Trophoblast cell (in vitro differentiated cells and primary cell): Measurements from ENCODE around the gene DCAF5.
"Not testable (repeated sequence)": the region's sequence is repeated elsewhere in the genome, so short reads cannot be mapped to it uniquely, and the experiment has no call there.

Experiments
- DNase-seq, 2 donors: peaks; one replicate each; pipeline ENCODE4 v3.0.0-alpha.2; 2016
- H2AFZ ChIP-seq: 2 replicates; pipeline ENCODE4 v1.6.1; 2013; ENCODE audit warnings: low read length, moderate library complexity, mild to moderate bottlenecking; ENCODE audit not compliant: insufficient read depth, poor library complexity
- H2AK5ac ChIP-seq: 2 replicates; pipeline ENCODE4 v1.6.1; 2013; ENCODE audit warnings: mild to moderate bottlenecking, low read length
- H2BK120ac ChIP-seq: 2 replicates; pipeline ENCODE4 v1.6.1; 2013; ENCODE audit warnings: low read length, mild to moderate bottlenecking, moderate library complexity; ENCODE audit not compliant: insufficient read depth, poor library complexity
- H2BK12ac ChIP-seq: 2 replicates; pipeline ENCODE4 v1.6.1; 2013; ENCODE audit warnings: mild to moderate bottlenecking, low read length, moderate library complexity
- H2BK5ac ChIP-seq: 2 replicates; pipeline ENCODE4 v1.6.1; 2013; ENCODE audit warnings: low read length, low read depth, moderate library complexity, mild to moderate bottlenecking; ENCODE audit not compliant: poor library complexity
- H3K14ac ChIP-seq: 2 replicates; pipeline ENCODE4 v1.6.1; 2013; ENCODE audit warnings: mild to moderate bottlenecking, low read length
- H3K18ac ChIP-seq: 2 replicates; pipeline ENCODE4 v1.6.1; 2013; ENCODE audit warnings: mild to moderate bottlenecking, low read length
- H3K23ac ChIP-seq: 2 replicates; pipeline ENCODE4 v1.6.1; 2013; ENCODE audit warnings: low read length
- H3K27ac ChIP-seq: 2 replicates; pipeline ENCODE4 v1.5.1; 2013; ENCODE audit warnings: low read depth, mild to moderate bottlenecking, inconsistent platforms, low read length, moderate library complexity
- H3K27me3 ChIP-seq: 2 replicates; pipeline ENCODE4 v1.6.1; 2013; ENCODE audit warnings: inconsistent platforms, mild to moderate bottlenecking, low read length, moderate library complexity; ENCODE audit not compliant: insufficient read depth
- H3K36me3 ChIP-seq, 2 experiments: 1 replicate in 1 of 2; 2 replicates in 1 of 2; pipeline ENCODE4 v1.6.1; 2013; ENCODE audit warnings: low read length in 2 of 2, mild to moderate bottlenecking in 2 of 2, moderate library complexity in 1 of 2; ENCODE audit not compliant: insufficient read depth in 2 of 2, control insufficient read depth in 1 of 2
- H3K4ac ChIP-seq: 2 replicates; pipeline ENCODE4 v1.6.1; 2013; ENCODE audit warnings: low read depth, mild to moderate bottlenecking, low read length, moderate library complexity
- H3K4me1 ChIP-seq, 2 experiments: 1 replicate in 1 of 2; 2 replicates in 1 of 2; pipeline ENCODE4 v1.6.1; 2013; ENCODE audit warnings: low read length in 2 of 2, mild to moderate bottlenecking in 2 of 2, moderate library complexity in 1 of 2; ENCODE audit not compliant: insufficient read depth in 2 of 2, control insufficient read depth in 1 of 2
- H3K4me2 ChIP-seq: 2 replicates; pipeline ENCODE4 v1.6.1; 2013; ENCODE audit warnings: inconsistent platforms, mild to moderate bottlenecking, low read length, moderate library complexity
- H3K4me3 ChIP-seq: 2 replicates; pipeline ENCODE4 v1.5.1; 2013; ENCODE audit warnings: mild to moderate bottlenecking, low read depth, low read length, inconsistent platforms
- H3K79me1 ChIP-seq: one replicate; pipeline ENCODE4 v1.6.1; 2013; ENCODE audit warnings: low read length
- H3K79me2 ChIP-seq: 2 replicates; pipeline ENCODE4 v1.6.1; 2013; ENCODE audit warnings: low read length, mild to moderate bottlenecking; ENCODE audit not compliant: control insufficient read depth, insufficient read depth, poor library complexity
- H3K9ac ChIP-seq: 2 replicates; pipeline ENCODE4 v1.6.1; 2013; ENCODE audit warnings: mild to moderate bottlenecking, low read length
- H3K9me3 ChIP-seq: 2 replicates; pipeline ENCODE4 v1.6.1; 2013; ENCODE audit warnings: low read depth, mild to moderate bottlenecking, control low read depth, inconsistent platforms, low read length; ENCODE audit not compliant: insufficient read depth
- H4K12ac ChIP-seq: 2 replicates; pipeline ENCODE4 v1.6.1; 2013; ENCODE audit warnings: low read depth, mild to moderate bottlenecking, low read length, moderate library complexity
- H4K8ac ChIP-seq: 2 replicates; pipeline ENCODE4 v1.6.1; 2013; ENCODE audit warnings: low read depth, mild to moderate bottlenecking, low read length, moderate library complexity
- H4K91ac ChIP-seq: one replicate; pipeline ENCODE4 v1.6.1; 2013; ENCODE audit warnings: low read depth, mild to moderate bottlenecking, low read length, moderate library complexity
- WGBS: extraction: QIAGEN DNeasy Blood & Tissue Kit; methylation state at CpG from one replicate; pipeline ENCODE4 v1.1.7; 2013; ENCODE audit warnings: missing lambda C conversion rate; ENCODE audit not compliant: insufficient read length, insufficient coverage; ENCODE audit errors: extremely low coverage; 5-methylcytosine and 5-hydroxymethylcytosine counted together

Gene DCAF5

DNA sequence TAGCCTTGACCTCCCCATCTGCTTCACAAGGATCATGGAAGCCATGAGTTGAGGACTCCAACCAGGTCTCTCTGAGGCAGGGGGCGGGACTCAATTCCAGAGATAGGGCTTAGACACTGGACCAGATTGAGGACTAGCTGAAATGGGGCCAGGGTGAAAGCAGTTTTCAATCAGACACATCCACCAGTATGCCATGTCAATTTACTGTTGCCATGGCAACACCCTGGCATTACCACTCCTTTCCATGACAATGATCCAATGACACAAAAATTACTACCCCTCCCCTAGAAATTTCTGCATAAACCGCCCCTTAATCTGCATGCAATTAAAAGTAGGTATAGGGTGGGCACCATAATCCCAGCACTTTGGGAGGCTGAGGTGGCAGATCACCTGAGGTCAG, 18.6 kb upstream of the DCAF5 start:
- WGBS, result no CpG with 5 or more reads among the region's 2 CpGs
- no peaks in the 10 kb centered on the region for H3K4me1 ChIP-seq

GRCh38 chr14:69170839-69171238, 17.9 kb upstream of the DCAF5 start:
- Histone ChIP-seq H3K27me3 (no peaks in the 10 kb centered on the region), H3K4me1 (no peaks in the 10 kb centered on the region), H4K12ac (no peak overlapping the region), H3K23ac (no peak overlapping the region), H2BK12ac (no peak overlapping the region), H3K14ac (no peak overlapping the region), H4K91ac (no peak overlapping the region), H3K9ac (no peak overlapping the region), H3K4me3 (no peak overlapping the region), H3K4ac (no peak overlapping the region), H3K4me2 (no peak overlapping the region), H4K8ac (no peak overlapping the region), H2AK5ac (no peak overlapping the region), H2AFZ (no peak overlapping the region), H3K9me3 (no peaks in the 10 kb centered on the region), H3K36me3 (no peaks in the 10 kb centered on the region), H3K79me1 (no peaks in the 10 kb centered on the region), H3K79me2 (no peaks in the 10 kb centered on the region), H3K18ac (no peak overlapping the region), H2BK120ac (no peak overlapping the region), H3K27ac (no peak overlapping the region), H2BK5ac (no peak overlapping the region)
- no peak for DNase-seq
- WGBS, result no CpG with 5 or more reads among the region's 1 CpG

More for the DNA sequence above, 18.6 kb upstream of the DCAF5 start:
- no peak overlapping the region for H4K8ac ChIP-seq
- H3K79me1 ChIP-seq, result no peaks in the 10 kb centered on the region
- H3K9ac ChIP-seq, result peak overlapping the region; percentile 74
- no peak overlapping the region for H3K14ac ChIP-seq
- H2BK5ac ChIP-seq, result no peak overlapping the region
- H3K23ac ChIP-seq, result no peak overlapping the region
- H3K4me2 ChIP-seq, result no peak overlapping the region
- H3K27me3 ChIP-seq, result no peaks in the 10 kb centered on the region
- H4K12ac ChIP-seq, result no peak overlapping the region
- DNase-seq, result no peak
- H2AK5ac ChIP-seq, result no peak overlapping the region
- H3K27ac ChIP-seq, result no peak overlapping the region
- H4K91ac ChIP-seq, result no peak overlapping the region
- H2AFZ ChIP-seq, result no peak overlapping the region
- no peak overlapping the region for H3K18ac ChIP-seq
- no peak overlapping the region for H3K4me3 ChIP-seq
- no peak overlapping the region for H2BK120ac ChIP-seq
- H3K79me2 ChIP-seq, result no peaks in the 10 kb centered on the region
- H3K9me3 ChIP-seq, result no peaks in the 10 kb centered on the region
- no peak overlapping the region for H3K4ac ChIP-seq
- H2BK12ac ChIP-seq, result no peak overlapping the region
- no peaks in the 10 kb centered on the region for H3K36me3 ChIP-seq

GRCh38 chr14:69165787-69166186, 12.9 kb upstream of the DCAF5 start:
- not testable (repeated sequence) for H2BK120ac ChIP-seq, H3K9ac ChIP-seq, H3K9me3 ChIP-seq, H3K4me1 ChIP-seq, H3K36me3 ChIP-seq, H3K79me1 ChIP-seq, H4K8ac ChIP-seq, H3K27me3 ChIP-seq, H2AFZ ChIP-seq, H3K79me2 ChIP-seq, H3K18ac ChIP-seq, H4K91ac ChIP-seq, H3K4me2 ChIP-seq, H3K4ac ChIP-seq, DNase-seq, H4K12ac ChIP-seq, H2BK12ac ChIP-seq, H3K23ac ChIP-seq, H2BK5ac ChIP-seq, H3K4me3 ChIP-seq, H3K14ac ChIP-seq, H3K27ac ChIP-seq, H2AK5ac ChIP-seq
- WGBS, result no CpG with 5 or more reads among the region's 2 CpGs

DNA sequence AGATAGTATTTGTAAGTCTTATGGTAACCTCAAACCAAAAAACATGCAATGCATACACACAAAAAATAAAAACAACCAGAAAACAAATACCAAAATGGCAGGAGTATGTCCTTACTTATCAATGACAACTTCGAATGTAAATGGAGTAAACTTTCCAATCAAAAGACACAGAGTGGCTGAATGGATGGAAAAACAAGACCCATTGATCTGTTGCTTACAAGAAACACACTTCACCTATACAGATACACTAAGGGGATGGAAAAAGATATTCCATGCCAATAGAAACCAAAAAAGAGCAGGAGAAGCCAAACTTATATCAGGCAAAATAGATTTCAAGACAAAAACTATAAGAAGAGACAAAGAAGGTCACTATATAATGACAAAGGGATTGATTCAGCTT, 8.7 kb upstream of the DCAF5 start:
- no peak overlapping the region for H3K27ac ChIP-seq
- H2AFZ ChIP-seq, result no peak overlapping the region
- H3K4ac ChIP-seq, result no peak overlapping the region
- no peak overlapping the region for H2BK5ac ChIP-seq
- no peak overlapping the region for H3K23ac ChIP-seq
- H4K8ac ChIP-seq, result no peak overlapping the region
- H3K79me1 ChIP-seq, result no peaks in the 10 kb centered on the region
- no peak overlapping the region for H2BK12ac ChIP-seq
- no peak for DNase-seq
- H4K12ac ChIP-seq, result no peak overlapping the region
- no peaks in the 10 kb centered on the region for H3K36me3 ChIP-seq
- no peaks in the 10 kb centered on the region for H3K4me1 ChIP-seq
- no peak overlapping the region for H3K4me3 ChIP-seq
- no peak overlapping the region for H4K91ac ChIP-seq
- no peak overlapping the region for H3K4me2 ChIP-seq
- H3K14ac ChIP-seq, result no peak overlapping the region
- WGBS, result no CpG with 5 or more reads among the region's 1 CpG
- H3K18ac ChIP-seq, result no peak overlapping the region
- H3K9ac ChIP-seq, result no peak overlapping the region
- no peaks in the 10 kb centered on the region for H3K79me2 ChIP-seq
- H3K27me3 ChIP-seq, result no peaks in the 10 kb centered on the region
- H3K9me3 ChIP-seq, result no peaks in the 10 kb centered on the region
- no peak overlapping the region for H2AK5ac ChIP-seq
- no peak overlapping the region for H2BK120ac ChIP-seq
